Neuronal stem cell (in vitro differentiated cells): ENCODE results near the gene CEP68.

ENCODE experiments used
- DNase-seq: peaks from one replicate; pipeline ENCODE4 v3.0.0-alpha.2; 2013; ENCODE audit warnings: low spot score
- H2AFZ ChIP-seq: one replicate; pipeline ENCODE4 v1.6.1; 2013; ENCODE audit warnings: mild to moderate bottlenecking, low read length, inconsistent platforms
- H2AK5ac ChIP-seq: 2 replicates; pipeline ENCODE4 v1.6.1; 2013; ENCODE audit warnings: low read depth, mild to moderate bottlenecking, inconsistent platforms, low read length, moderate library complexity, mixed read lengths
- H2BK120ac ChIP-seq: 2 replicates; pipeline ENCODE4 v1.6.1; 2013; ENCODE audit warnings: low read depth, mild to moderate bottlenecking, inconsistent platforms, low read length, moderate library complexity, mixed read lengths
- H2BK12ac ChIP-seq: one replicate; pipeline ENCODE4 v1.6.1; 2013; ENCODE audit warnings: low read length, inconsistent platforms
- H2BK15ac ChIP-seq: 2 replicates; pipeline ENCODE4 v1.6.1; 2013; ENCODE audit warnings: mild to moderate bottlenecking, low read length, inconsistent platforms, mixed read lengths
- H2BK5ac ChIP-seq: one replicate; pipeline ENCODE4 v1.6.1; 2013; ENCODE audit warnings: inconsistent platforms, mild to moderate bottlenecking, low read length, moderate library complexity
- H3K14ac ChIP-seq: one replicate; pipeline ENCODE4 v1.6.1; 2013; ENCODE audit warnings: low read length, inconsistent platforms
- H3K18ac ChIP-seq: 2 replicates; pipeline ENCODE4 v1.6.1; 2013; ENCODE audit warnings: low read length, inconsistent platforms
- H3K23ac ChIP-seq: 2 replicates; pipeline ENCODE4 v1.6.1; 2013; ENCODE audit warnings: low read depth, mild to moderate bottlenecking, mixed read lengths, low read length, inconsistent platforms; ENCODE audit not compliant: poor library complexity
- H3K27ac ChIP-seq: replicated peaks from 3 replicates; pipeline ENCODE4 v1.5.1; 2013; ENCODE audit warnings: low read length, inconsistent platforms
- H3K27me3 ChIP-seq, 3 experiments: 2 replicates each; pipeline ENCODE4 v1.6.1; 2013; ENCODE audit warnings: low read length in 3 of 3, mild to moderate bottlenecking in 2 of 3, inconsistent platforms in 1 of 3, low read depth in 1 of 3, mixed read lengths in 1 of 3, moderate library complexity in 1 of 3; ENCODE audit not compliant: control insufficient read depth in 3 of 3, insufficient read depth in 3 of 3
- H3K36me3 ChIP-seq, 2 donors: replicated peaks in 1 of 2; 2 replicates each; pipeline ENCODE4 v1.6.1; 2013; ENCODE audit warnings: low read length in 2 of 2; ENCODE audit not compliant: control insufficient read depth in 2 of 2, insufficient read depth in 2 of 2
- H3K4ac ChIP-seq: 2 replicates; pipeline ENCODE4 v1.6.1; 2013; ENCODE audit warnings: inconsistent platforms, mild to moderate bottlenecking, low read length, moderate library complexity
- H3K4me1 ChIP-seq, 2 donors: 1 replicate in 1 of 2; 2 replicates in 1 of 2; pipeline ENCODE4 v1.6.1; 2013; ENCODE audit warnings: low read length in 2 of 2, low read depth in 1 of 2; ENCODE audit not compliant: control insufficient read depth in 2 of 2, insufficient read depth in 1 of 2
- H3K4me2 ChIP-seq: one replicate; pipeline ENCODE4 v1.6.1; 2013; ENCODE audit warnings: mild to moderate bottlenecking, low read length, inconsistent platforms; ENCODE audit not compliant: insufficient read depth, poor library complexity, severe bottlenecking
- H3K4me3 ChIP-seq, 2 donors: 2 replicates each; pipeline ENCODE4 v1.5.1; 2013; ENCODE audit warnings: low read length in 2 of 2, mild to moderate bottlenecking in 2 of 2, inconsistent platforms in 1 of 2, moderate library complexity in 1 of 2
- H3K79me1 ChIP-seq: one replicate; pipeline ENCODE4 v1.6.1; 2013; ENCODE audit warnings: low read depth, mild to moderate bottlenecking, inconsistent platforms, low read length, moderate library complexity
- H3K9ac ChIP-seq: one replicate; pipeline ENCODE4 v1.6.1; 2013; ENCODE audit warnings: mild to moderate bottlenecking, low read depth, low read length, inconsistent platforms; ENCODE audit not compliant: poor library complexity
- H3K9me3 ChIP-seq, 2 donors: replicated peaks in 1 of 2; 2 replicates each; pipeline versions ENCODE3 to v1.6.1; 2013; ENCODE audit warnings: low read length in 2 of 2, mild to moderate bottlenecking in 2 of 2, inconsistent platforms in 1 of 2, low read depth in 1 of 2, mixed read lengths in 1 of 2, moderate library complexity in 1 of 2; ENCODE audit not compliant: control insufficient read depth in 2 of 2, insufficient read depth in 1 of 2
- H4K8ac ChIP-seq: one replicate; pipeline ENCODE4 v1.6.1; 2013; ENCODE audit warnings: low read depth, mild to moderate bottlenecking, inconsistent platforms, low read length, moderate library complexity
- H4K91ac ChIP-seq: one replicate; pipeline ENCODE4 v1.6.1; 2013; ENCODE audit warnings: low read length, low read depth, mild to moderate bottlenecking, inconsistent platforms; ENCODE audit not compliant: poor library complexity
- WGBS, 2 donors: extraction: QIAGEN DNeasy Blood & Tissue Kit; methylation state at CpG; one replicate each; pipeline ENCODE4 v1.1.7; 2013; ENCODE audit warnings: missing lambda C conversion rate in 2 of 2, mixed read lengths in 1 of 2; ENCODE audit not compliant: insufficient read length in 2 of 2, insufficient replicate concordance in 1 of 2; ENCODE audit errors: extremely low coverage in 2 of 2; 5-methylcytosine and 5-hydroxymethylcytosine counted together

Gene CEP68

GRCh38 chr2:65136253-65136652, 80.0 kb downstream of the CEP68 start:
- Histone ChIP-seq H2BK5ac (no peak overlapping the region), H3K27me3 (no peaks in the 10 kb centered on the region), H3K9ac (no peak overlapping the region), H4K91ac (no peak overlapping the region), H3K4me2 (no peak overlapping the region), H3K4ac (no peak overlapping the region), H3K18ac (no peak overlapping the region), H3K4me3 (no peak overlapping the region), H3K23ac (no peak overlapping the region), H2BK15ac (no peak overlapping the region), H2BK12ac (no peak overlapping the region), H3K36me3 (no peaks in the 10 kb centered on the region), H2AFZ (no peak overlapping the region), H3K4me1 (no peaks in the 10 kb centered on the region), H2AK5ac (no peak overlapping the region), H2BK120ac (no peak overlapping the region), H3K27ac (no peak overlapping the region), H3K9me3 (no peaks in the 10 kb centered on the region), H3K14ac (no peak overlapping the region), H4K8ac (no peak overlapping the region), H3K79me1 (no peaks in the 10 kb centered on the region)
- no peak for DNase-seq
- WGBS, 2 donors, result no CpG with 5 or more reads among the region's 1 CpG
